Activated CD4-positive, CD25-positive, alpha-beta regulatory T cell treated with anti-CD3 and anti-CD28 coated beads, Interleukin-2, amount 50 U/mL, for 72 hours (primary cell): Measurements from ENCODE around the gene CPXCR1.
"Not testable (repeated sequence)": the region's sequence is repeated elsewhere in the genome, so short reads cannot be mapped to it uniquely, and the experiment has no call there.

Experiments
- DNase-seq: peaks from one replicate; pipeline ENCODE4 v3.0.0; 2021

Gene CPXCR1

DNA sequence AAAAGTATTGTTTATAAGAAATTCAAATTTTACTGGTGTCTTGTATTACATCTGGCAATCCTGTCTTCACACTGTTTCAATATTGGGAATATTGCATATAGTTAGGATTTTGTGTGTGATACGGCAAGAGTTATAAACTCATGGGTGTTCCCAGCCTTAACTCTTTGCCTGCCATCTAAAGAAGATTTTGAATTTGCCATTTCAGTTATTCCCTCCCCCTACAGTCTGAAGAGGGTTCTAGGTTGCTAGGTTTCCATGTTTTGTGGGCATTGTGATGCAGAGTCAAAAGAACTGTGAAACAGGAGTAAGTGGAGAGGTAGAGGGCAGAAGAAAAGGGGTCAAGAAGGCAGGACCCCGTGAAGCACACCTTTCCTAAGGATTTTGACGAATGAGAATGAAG lies at the start of gene CPXCR1:
Gene CPXCR1, plus strand, starts transcription at position 301 of the 400 bp plus-strand sequence. CDS start 6,190 bp downstream, outside the sequence.
- DNase-seq = no peak

GRCh38 chrX:88735835-88736234 lies 11.2 kb upstream of the CPXCR1 start:
- DNase-seq = no peak

DNA sequence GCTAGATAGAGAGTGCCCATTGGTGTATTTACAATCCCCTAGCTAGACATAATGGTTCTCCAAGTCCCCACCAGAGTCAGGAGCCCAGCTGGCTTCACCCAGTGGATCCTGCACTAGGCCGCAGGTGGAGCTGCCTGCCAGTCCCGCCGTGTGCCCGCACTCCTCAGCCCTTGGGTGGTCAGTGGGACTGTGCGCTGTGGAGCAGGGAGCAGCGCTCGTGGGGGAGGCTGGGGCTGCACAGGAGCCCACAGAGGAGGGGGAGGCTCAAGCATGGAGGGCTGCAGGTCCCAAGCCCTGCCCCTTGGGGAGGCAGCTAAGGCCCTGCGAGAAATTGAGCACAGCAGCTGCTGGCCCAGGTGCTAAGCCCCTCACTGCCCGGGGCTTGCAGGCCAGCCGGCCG lies 810 bp upstream of the CPXCR1 start:
- not testable (repeated sequence) for DNase-seq

GRCh38 chrX:88752339-88752738 lies 5.3 kb downstream of the CPXCR1 start:
- DNase-seq = not testable (repeated sequence)

- DNase-seq = no peak
Measured at GRCh38 chrX:88789825-88790224, 42.8 kb downstream of the CPXCR1 start.
